GM12878 (cell line): ENCODE measurements around the gene ZNF581. TPM values are rescaled to one million over a fixed set of nuclear protein-coding genes. Genes with fewer than 3 reads are reported as not detected.

ENCODE experiments used
- ATAC-seq: fragments of 200-7000 bp; cut with Tn5 transposase; 3 replicates; pipeline ENCODE4 v1.9.1; 2020; ENCODE audit warnings: mild to moderate bottlenecking, moderate library complexity
- BruUV-seq: library from RNA; stranded (reverse); fragments of 400-500 nt; replicated peaks from 2 replicates; lab custom pipeline; 2021; lab: Mats Ljungman, UMichigan
- CTCF ChIA-PET: fragments of 300-600 bp; sonication (Branson Sonifier 250); formaldehyde crosslinking; extraction: SDS; loops from one replicate; lab custom pipeline; 2021; ENCODE audit warnings: inconsistent platforms; lab: Yijun Ruan, JAX
- POLR2A ChIA-PET: fragments of 350-600 bp; formaldehyde crosslinking; extraction: SDS; loops from one replicate; lab custom pipeline; 2021; ENCODE audit warnings: inconsistent platforms; lab: Charles Lee
- RAD21 ChIA-PET: fragments of 300-600 bp; sonication (Branson Sonifier 250); formaldehyde crosslinking; loops from one replicate; lab custom pipeline; 2023; ENCODE audit warnings: antibody characterized with exemption; ENCODE audit not compliant: unreplicated experiment; lab: Charles Lee
- SMC1A ChIA-PET: fragments of 300-600 bp; sonication (Branson Sonifier 250); formaldehyde crosslinking; loops from one replicate; lab custom pipeline; 2023; ENCODE audit not compliant: unreplicated experiment, uncharacterized antibody; lab: Charles Lee
- DNase-seq: peaks from one replicate; pipeline ENCODE4 v3.0.0-alpha.2; 2011; ENCODE audit warnings: low read depth, low spot score
- FAIRE-seq: peaks from 3 replicates; lab custom pipeline; 2011; peaks lifted over from hg19 to GRCh38; lab: Jason Lieb, UNC
- H2AFZ ChIP-seq: 2 replicates; pipeline ENCODE4 v1.6.0; 2011; ENCODE audit warnings: low read depth, low read length, control low read depth; ENCODE audit not compliant: control insufficient read depth
- H3K27ac ChIP-seq: 2 replicates; pipeline ENCODE4 v1.5.1; 2011; ENCODE audit warnings: control low read depth; ENCODE audit not compliant: control insufficient read depth, insufficient read depth
- H3K27me3 ChIP-seq, 2 experiments: replicated peaks in 1 of 2; 2 replicates each; pipeline versions ENCODE4 v1.6.0 to v1.6.1; 2011; ENCODE audit warnings: low read length in 1 of 2; ENCODE audit not compliant: control insufficient read depth in 2 of 2, insufficient read depth in 2 of 2
- H3K36me3 ChIP-seq, 2 experiments: 2 replicates each; pipeline ENCODE4 v1.5.1; 2011; ENCODE audit warnings: low read length in 1 of 2; ENCODE audit not compliant: control insufficient read depth in 2 of 2, insufficient read depth in 2 of 2
- H3K4me1 ChIP-seq: 2 replicates; pipeline ENCODE4 v1.6.1; 2011; ENCODE audit warnings: mild to moderate bottlenecking, low read length, moderate library complexity, mixed read lengths; ENCODE audit not compliant: control insufficient read depth, insufficient read depth
- H3K4me2 ChIP-seq: 2 replicates; pipeline ENCODE4 v1.6.0; 2011; ENCODE audit warnings: control low read depth; ENCODE audit not compliant: control insufficient read depth, insufficient read depth
- H3K4me3 ChIP-seq: fragments of 200-600 bp; sonication (generic); 2 replicates; pipeline ENCODE4 v1.5.1; 2016
- H3K79me2 ChIP-seq: 2 replicates; pipeline ENCODE4 v1.6.0; 2011; ENCODE audit warnings: low read length; ENCODE audit not compliant: control insufficient read depth, insufficient read depth
- H3K9ac ChIP-seq: 2 replicates; pipeline ENCODE4 v1.8.0; 2011; ENCODE audit warnings: low read length, control low read depth, mixed read lengths; ENCODE audit not compliant: control insufficient read depth, insufficient read depth
- H3K9me3 ChIP-seq: replicated peaks from 3 replicates; pipeline ENCODE4 v1.5.1; 2011; ENCODE audit warnings: mild to moderate bottlenecking, low read length; ENCODE audit not compliant: control insufficient read depth, insufficient read depth
- H4K20me1 ChIP-seq: 2 replicates; pipeline ENCODE4 v1.6.0; 2011; ENCODE audit not compliant: control insufficient read depth, insufficient read depth
- CREM ChIP-seq: IDR thresholded peaks from 2 replicates; pipeline ENCODE4 v1.6.1; 2014; ENCODE audit warnings: antibody characterized with exemption, low read depth
- FOXM1 ChIP-seq: IDR thresholded peaks from 2 replicates; pipeline ENCODE4 v1.6.1; 2012; ENCODE audit warnings: low read depth, mild to moderate bottlenecking, inconsistent platforms, low read length, moderate library complexity
- JUNB ChIP-seq: IDR thresholded peaks from 2 replicates; pipeline ENCODE4 v1.6.1; 2016; ENCODE audit warnings: antibody characterized with exemption, mild to moderate bottlenecking
- MEF2B ChIP-seq: fragments of 450-650 bp; IDR thresholded peaks from 2 replicates; pipeline ENCODE4 v1.6.1; 2018; ENCODE audit warnings: mild to moderate bottlenecking, moderate library complexity; ENCODE audit not compliant: partially characterized antibody, poor library complexity, severe bottlenecking
- MTA3 ChIP-seq: IDR thresholded peaks from 2 replicates; pipeline ENCODE4 v1.6.1; 2012; ENCODE audit warnings: low read length, inconsistent platforms, borderline replicate concordance
- SMAD1 ChIP-seq: fragments of 450-650 bp; IDR thresholded peaks from 2 replicates; pipeline ENCODE4 v1.6.1; 2018; ENCODE audit warnings: mild to moderate bottlenecking, low read depth; ENCODE audit not compliant: partially characterized antibody
- ZBED1 ChIP-seq: IDR thresholded peaks from 2 replicates; pipeline ENCODE4 v1.6.1; 2016; ENCODE audit warnings: borderline replicate concordance
- ZNF384 ChIP-seq: IDR thresholded peaks from 2 replicates; pipeline ENCODE4 v1.6.1; 2012; ENCODE audit warnings: low read depth, mild to moderate bottlenecking, low read length, improper control_type of control experiment, borderline replicate concordance
- WGBS: methylation state at CpG from one replicate; pipeline ENCODE4 v1.1.6; 2016; ENCODE audit warnings: low lambda C conversion rate; ENCODE audit not compliant: insufficient replicate concordance, insufficient coverage; ENCODE audit errors: missing lambda C conversion rate; 5-methylcytosine and 5-hydroxymethylcytosine counted together
- in situ Hi-C: fragments of 300-500 bp; cut with MboI; formaldehyde crosslinking; loops from 9 replicates; pipeline ENCODE4 v1.14.3; 2018; ENCODE audit warnings: mixed read lengths
- intact Hi-C: fragments of 100-400 bp; cut with micrococcal nuclease; formaldehyde crosslinking; loops from one replicate; pipeline ENCODE4 v1.14.2; 2022; ENCODE audit not compliant: unreplicated experiment
- polyA plus RNA-seq, 11 experiments: library from polyadenylated mRNA; depleted of rRNA in 4 of 11; unstranded in 6 of 11; stranded (reverse) in 5 of 11; fragments of >200 nt; fragmentation: Nextera tagmentation in 4 of 11; fragmentation: Illumina TruSeq in 1 of 11; extraction: Ambion mirVana in 4 of 11; extraction: Trizol in 1 of 11; gene quantifications; 1 replicate in 1 of 11; 2 replicates in 10 of 11; pipeline versions ENCODE4 v1.2.1 to v1.2.3, GENCODE V29; 2011 to 2016; ENCODE audit warnings: inconsistent platforms in 2 of 11, missing spikeins in 2 of 11, low read depth in 1 of 11
- total RNA-seq, 4 experiments: library from RNA; depleted of rRNA in 3 of 4; stranded (reverse); fragments of >200 nt in 3 of 4; fragmentation: Illumina TruSeq in 1 of 4; extraction: Trizol in 1 of 4; gene quantifications; 2 replicates each; pipeline versions ENCODE4 v1.2.1 to v1.2.3, GENCODE V29; 2013 to 2021

ZNF581 gene
- total and polyA plus RNA-seq, 10 of the 15 experiments (the other 5 are each of a cell fraction or from before 2014, with no cell fraction given) = 4.7 to 45.4 (median 22.2) TPM

- Histone ChIP-seq H2AFZ (no peak overlapping the region), H3K4me2 (peak overlapping the region; percentile 96), H3K9ac (peak overlapping the region; percentile 95), H3K27me3 (no peaks in the 10 kb centered on the region), H3K79me2 (peaks cover 13% of the 10 kb centered on the region), H4K20me1 (no peaks in the 10 kb centered on the region), H3K36me3 (no peaks in the 10 kb centered on the region), H3K27ac (peak overlapping the region; percentile 99), H3K4me1 (peaks cover 10% of the 10 kb centered on the region; the same call in 1 of the 2 replicates), H3K4me3 (peak overlapping the region; percentile 88), H3K9me3 (no peaks in the 10 kb centered on the region; the same call in 2 of the 3 replicates)
- POLR2A ChIA-PET = interaction anchor here (0.7 to 1.4 kb wide), 3 partner anchors 32 to 71 kb away, joined by 4 to 8 read pairs (median 7); no protein-coding TSS in a partner anchor
- DNase-seq (no peak), FAIRE-seq (no peak), ATAC-seq (no peak)
- TSS peak; percentile 74 for BruUV-seq
- in situ Hi-C loops = no loop called here
- TF ChIP-seq ZNF384 = no peak
- TF ChIP-seq MTA3 = no peak
- TF ChIP-seq SMAD1 = no peak
- TF ChIP-seq ZBED1 = no peak
- TF ChIP-seq CREM = no peak
- no peak for TF ChIP-seq FOXM1
- TF ChIP-seq MEF2B = no peak
- no peak for TF ChIP-seq JUNB
- WGBS = 80% methylated on average over 4 of the region's 4 CpGs
- intact Hi-C loops = loop anchor here (5.0 kb wide), 1 partner anchor 41 kb away; the partner anchor contains the start of genes ZNF580 and ZNF581
- RAD21 ChIA-PET = interaction anchor here (1.4 kb wide), 1 partner anchor 10 kb away, joined by 4 read pairs; no protein-coding TSS in a partner anchor
- CTCF ChIA-PET = interaction anchor here (1.0 to 2.3 kb wide), 3 partner anchors 30 to 53 kb away, joined by 3 to 11 read pairs (median 6); partner anchors contain the start of gene U2AF2
- SMC1A ChIA-PET = interaction anchor here (0.6 kb wide), 1 partner anchor 142 kb away, joined by 3 read pairs; no protein-coding TSS in a partner anchor
Measured at GRCh38 chr19:55601084-55601483, 42.4 kb upstream of the ZNF581 start.
